SU-DHL-6 (cell line): ENCODE results near the gene NSMF.

Source experiments
- H2AFZ ChIP-seq: fragments of 200-600 bp; sonication (generic); 2 replicates; pipeline ENCODE4 v1.6.1; 2014; ENCODE audit warnings: low read depth, mild to moderate bottlenecking, moderate library complexity, mixed read lengths, antibody characterized with exemption, low read length; ENCODE audit not compliant: severe bottlenecking
- H3F3A ChIP-seq: fragments of 200-600 bp; shearing (Covaris generic); 2 replicates; pipeline ENCODE4 v1.6.0; 2016; ENCODE audit warnings: antibody characterized with exemption, mild to moderate bottlenecking; ENCODE audit not compliant: insufficient read depth
- H3K27ac ChIP-seq: fragments of 200-600 bp; sonication (generic); 2 replicates; pipeline ENCODE4 v1.5.1; 2016; ENCODE audit warnings: low read depth, mild to moderate bottlenecking, low read length, moderate library complexity, mixed read lengths
- H3K27me3 ChIP-seq: fragments of 200-600 bp; sonication (generic), shearing (Covaris generic); 2 replicates; pipeline ENCODE4 v1.6.0; 2014; ENCODE audit warnings: mild to moderate bottlenecking, low read length
- H3K36me3 ChIP-seq: fragments of 200-600 bp; sonication (generic); 2 replicates; pipeline ENCODE4 v1.6.1; 2014; ENCODE audit warnings: mild to moderate bottlenecking, low read length, mixed read lengths
- H3K4me2 ChIP-seq: fragments of 300-600, 200-600 bp; shearing (Covaris generic), sonication (generic); 2 replicates; pipeline ENCODE4 v1.6.0; 2014; ENCODE audit warnings: low read length, low read depth, mild to moderate bottlenecking; ENCODE audit not compliant: poor library complexity, severe bottlenecking
- H3K4me3 ChIP-seq: fragments of 200-600 bp; sonication (generic); 2 replicates; pipeline ENCODE4 v1.5.1; 2014; ENCODE audit warnings: antibody characterized with exemption, low read length, mild to moderate bottlenecking, mixed read lengths; ENCODE audit not compliant: insufficient read depth, poor library complexity, severe bottlenecking
- H3K79me2 ChIP-seq: fragments of 200-600 bp; sonication (generic); 2 replicates; pipeline ENCODE4 v1.6.1; 2014; ENCODE audit warnings: mild to moderate bottlenecking, low read length, moderate library complexity; ENCODE audit not compliant: insufficient read depth
- H3K9ac ChIP-seq: fragments of 200-600 bp; sonication (generic); 2 replicates; pipeline ENCODE4 v1.7.0; 2014; ENCODE audit warnings: mild to moderate bottlenecking, low read length
- H3K9me2 ChIP-seq: fragments of 200-600 bp; sonication (generic); replicated peaks from 2 replicates; pipeline ENCODE4 v1.6.1; 2014; ENCODE audit warnings: low read length; ENCODE audit not compliant: insufficient read depth
- H3K9me3 ChIP-seq: fragments of 200-600 bp; sonication (generic); 2 replicates; pipeline ENCODE4 v1.6.1; 2014; ENCODE audit warnings: low read length, mixed read lengths; ENCODE audit not compliant: insufficient read depth
- H4K20me1 ChIP-seq: fragments of 200-600 bp; sonication (generic); 2 replicates; pipeline ENCODE4 v1.6.1; 2014; ENCODE audit warnings: low read depth, mild to moderate bottlenecking, antibody characterized with exemption, low read length, moderate library complexity, mixed read lengths
- CTCF ChIP-seq: fragments of 200-600 bp; sonication (generic); IDR thresholded peaks from one replicate; pipeline ENCODE4 v1.5.1; 2017; ENCODE audit warnings: antibody characterized with exemption, mild to moderate bottlenecking, low read length, moderate library complexity; ENCODE audit not compliant: insufficient read depth, poor library complexity, severe bottlenecking
- EZH2phosphoT487 ChIP-seq: fragments of 200-600 bp; sonication (generic), shearing (Covaris generic); conservative IDR thresholded peaks from 2 replicates; pipeline ENCODE4 v1.6.1; 2018; ENCODE audit warnings: mild to moderate bottlenecking, antibody characterized with exemption, low read length, moderate library complexity, mixed read lengths

The NSMF gene

GRCh38 chr9:137456061-137456863, 2.9 kb downstream of the NSMF start:
- Histone ChIP-seq H3F3A (no peaks in the 10 kb centered on the region), H4K20me1 (no peaks in the 10 kb centered on the region), H3K9ac (no peak overlapping the region), H3K9me3 (no peaks in the 10 kb centered on the region), H3K4me3 (no peak overlapping the region), H3K27me3 (no peaks in the 10 kb centered on the region), H3K27ac (no peak overlapping the region), H3K9me2 (no peaks in the 10 kb centered on the region), H2AFZ (no peak overlapping the region), H3K79me2 (no peaks in the 10 kb centered on the region; the same call in 1 of the 2 replicates), H3K4me2 (no peak overlapping the region), H3K36me3 (no peaks in the 10 kb centered on the region)
- TF ChIP-seq CTCF (no peak), EZH2phosphoT487 (no peak)

- H3K79me2 ChIP-seq, result no peaks in the 10 kb centered on the region; the same call in 1 of the 2 replicates
- no peak overlapping the region for H2AFZ ChIP-seq
- no peak overlapping the region for H3K4me2 ChIP-seq
- no peaks in the 10 kb centered on the region for H4K20me1 ChIP-seq
- no peaks in the 10 kb centered on the region for H3F3A ChIP-seq
- no peaks in the 10 kb centered on the region for H3K9me2 ChIP-seq
- TF ChIP-seq CTCF (no peak), EZH2phosphoT487 (no peak)
- H3K9me3 ChIP-seq, result no peaks in the 10 kb centered on the region
- no peak overlapping the region for H3K9ac ChIP-seq
- H3K36me3 ChIP-seq, result no peaks in the 10 kb centered on the region
- H3K27me3 ChIP-seq, result no peaks in the 10 kb centered on the region
- H3K4me3 ChIP-seq, result no peak overlapping the region
- no peak overlapping the region for H3K27ac ChIP-seq
Observed at GRCh38 chr9:137455359-137455991, 3.7 kb downstream of the NSMF start.

- Histone ChIP-seq H3K27ac (no peak overlapping the region), H3K4me3 (no peak overlapping the region), H3K36me3 (no peaks in the 10 kb centered on the region), H2AFZ (no peak overlapping the region), H3K79me2 (no peaks in the 10 kb centered on the region; the same call in 1 of the 2 replicates), H3K9ac (no peak overlapping the region), H3K9me2 (no peaks in the 10 kb centered on the region), H3K4me2 (peak overlapping the region; percentile 10), H3K9me3 (no peaks in the 10 kb centered on the region), H3K27me3 (no peaks in the 10 kb centered on the region), H3F3A (no peaks in the 10 kb centered on the region), H4K20me1 (no peaks in the 10 kb centered on the region)
- no peak for TF ChIP-seq CTCF
- no peak for TF ChIP-seq EZH2phosphoT487
Observed at GRCh38 chr9:137454597-137455358, 4.4 kb downstream of the NSMF start.
